Endothelial cell of umbilical vein (primary cell): Measurements from ENCODE around the gene PLEKHA8. TPM values are rescaled to one million over a fixed set of nuclear protein-coding genes. Genes with fewer than 3 reads are reported as not detected.

Experiments used
- BruUV-seq: library from RNA; stranded (reverse); fragments of 400-500 nt; replicated peaks from 2 replicates; lab custom pipeline; 2021; lab: Mats Ljungman, UMichigan
- CTCF ChIA-PET: fragments of 300-600, 350-600 bp; sonication (Branson Sonifier 250); formaldehyde crosslinking; loops from one replicate; lab custom pipeline; 2021; ENCODE audit warnings: antibody characterized with exemption, inconsistent platforms; lab: Charles Lee
- POLR2A ChIA-PET: fragments of 300-600, 350-600 bp; sonication (Branson Sonifier 250); formaldehyde crosslinking; loops from one replicate; lab custom pipeline; 2021; ENCODE audit warnings: antibody characterized with exemption, inconsistent platforms; lab: Charles Lee
- DNase-seq: peaks from one replicate; pipeline ENCODE4 v3.0.0-alpha.2; 2011; ENCODE audit warnings: low read depth, low spot score
- FAIRE-seq: peaks from 2 replicates; lab custom pipeline; 2011; peaks lifted over from hg19 to GRCh38; lab: Jason Lieb, UNC
- H2AFZ ChIP-seq: 2 replicates; pipeline ENCODE4 v1.6.0; 2012; ENCODE audit warnings: low read depth, low read length, control low read depth, inconsistent platforms
- H3K27ac ChIP-seq: 2 replicates; pipeline ENCODE4 v1.5.1; 2011; ENCODE audit warnings: low read depth, mild to moderate bottlenecking, control low read depth, low read length, moderate library complexity; ENCODE audit not compliant: insufficient read depth
- H3K27me3 ChIP-seq, 2 experiments: 2 replicates each; pipeline versions ENCODE4 v1.6.0 to v1.6.1; 2011; ENCODE audit warnings: low read length in 2 of 2, mixed read lengths in 1 of 2; ENCODE audit not compliant: control insufficient read depth in 2 of 2, insufficient read depth in 2 of 2
- H3K36me3 ChIP-seq, 2 experiments: 2 replicates in 1 of 2; 3 replicates in 1 of 2; pipeline ENCODE4 v1.5.1; 2011; ENCODE audit warnings: low read length in 2 of 2, mild to moderate bottlenecking in 1 of 2, moderate library complexity in 1 of 2; ENCODE audit not compliant: control insufficient read depth in 2 of 2, insufficient read depth in 2 of 2; ENCODE audit errors: extremely low read depth in 1 of 2
- H3K4me1 ChIP-seq: 3 replicates; pipeline ENCODE4 v1.5.1; 2011; ENCODE audit warnings: mild to moderate bottlenecking, low read length; ENCODE audit not compliant: control insufficient read depth, insufficient read depth; ENCODE audit errors: extremely low read depth
- H3K4me2 ChIP-seq: 2 replicates; pipeline ENCODE4 v1.6.1; 2011; ENCODE audit warnings: low read length, control low read depth, mixed read lengths; ENCODE audit not compliant: insufficient read depth
- H3K4me3 ChIP-seq, 3 experiments: fragments of 200-600 bp in 1 of 3; sonication (generic), shearing (Covaris generic) in 1 of 3; replicated peaks in 1 of 3; 2 replicates each; pipeline ENCODE4 v1.5.1; 2011 to 2016; ENCODE audit warnings: control low read depth in 3 of 3, low read length in 3 of 3, mild to moderate bottlenecking in 2 of 3, inconsistent platforms in 1 of 3, low read depth in 1 of 3, moderate library complexity in 1 of 3; ENCODE audit not compliant: insufficient read depth in 1 of 3
- H3K79me2 ChIP-seq: 2 replicates; pipeline ENCODE4 v1.6.0; 2012; ENCODE audit warnings: low read length, inconsistent platforms; ENCODE audit not compliant: control insufficient read depth, insufficient read depth
- H3K9ac ChIP-seq: replicated peaks from 2 replicates; pipeline ENCODE3; 2011; ENCODE audit warnings: low read length, control low read depth; ENCODE audit not compliant: insufficient read depth; ENCODE audit errors: extremely low read depth
- H3K9me1 ChIP-seq: replicated peaks from 3 replicates; pipeline ENCODE4 v1.6.0; 2011; ENCODE audit warnings: mild to moderate bottlenecking, low read length; ENCODE audit not compliant: control insufficient read depth, insufficient read depth; ENCODE audit errors: extremely low read depth
- H3K9me3 ChIP-seq: replicated peaks from 2 replicates; pipeline ENCODE4 v1.5.1; 2012; ENCODE audit warnings: low read length, inconsistent platforms; ENCODE audit not compliant: control insufficient read depth, insufficient read depth
- H4K20me1 ChIP-seq: replicated peaks from 2 replicates; pipeline ENCODE3; 2011; ENCODE audit warnings: mild to moderate bottlenecking, low read length; ENCODE audit not compliant: control insufficient read depth, insufficient read depth; ENCODE audit errors: extremely low read depth
- EZH2 ChIP-seq: IDR thresholded peaks from 2 replicates; pipeline ENCODE4 v1.6.1; 2012; ENCODE audit warnings: borderline replicate concordance, low read depth, mild to moderate bottlenecking, moderate library complexity, low read length, inconsistent platforms; ENCODE audit not compliant: severe bottlenecking
- FOS ChIP-seq: IDR thresholded peaks from 2 replicates; pipeline ENCODE4 v1.6.1; 2011; ENCODE audit warnings: mild to moderate bottlenecking, low read length, moderate library complexity, borderline replicate concordance; ENCODE audit not compliant: insufficient read depth
- GATA2 ChIP-seq: IDR thresholded peaks from 2 replicates; pipeline ENCODE4 v1.7.0; 2011; ENCODE audit warnings: low read depth, mild to moderate bottlenecking, moderate library complexity, mixed read lengths, low read length; ENCODE audit not compliant: insufficient read length, insufficient read depth
- JUN ChIP-seq: IDR thresholded peaks from 2 replicates; pipeline ENCODE4 v1.6.1; 2011; ENCODE audit warnings: borderline replicate concordance, low read depth; ENCODE audit not compliant: insufficient read length, insufficient read depth
- dilution Hi-C: fragments of 300-500 bp; cut with MboI; formaldehyde crosslinking; loops from one replicate; pipeline ENCODE4 v1.15.0; 2019; ENCODE audit warnings: low sequenced_read_pairs; ENCODE audit not compliant: extremely low pct_ligation_motif_present
- intact Hi-C: fragments of 100-400 bp; cut with micrococcal nuclease; formaldehyde crosslinking; loops from one replicate; pipeline ENCODE4 v1.10.0; 2022
- polyA plus RNA-seq, 4 experiments: library from polyadenylated mRNA; depleted of rRNA in 3 of 4; stranded (reverse) in 3 of 4; unstranded in 1 of 4; fragments of >200 nt; gene quantifications; 2 replicates each; pipeline versions ENCODE4 v1.2.1 to v1.2.3, GENCODE V29; 2011 to 2012; ENCODE audit warnings: missing spikeins in 1 of 4
- total RNA-seq: library from RNA; stranded (reverse); gene quantifications from 2 replicates; pipeline ENCODE4 v1.2.3, GENCODE V29; 2021
- TF ChIP-seq, protein P1 (sequence below), 2 donors: IDR thresholded peaks; 1 replicate in 1 of 2; 2 replicates in 1 of 2; pipeline ENCODE4 v1.5.1; 2011; ENCODE audit warnings: low read length in 2 of 2, mild to moderate bottlenecking in 2 of 2, moderate library complexity in 2 of 2, control low read depth in 1 of 2, inconsistent platforms in 1 of 2, low read depth in 1 of 2; ENCODE audit not compliant: insufficient read depth in 1 of 2; ENCODE audit errors: extremely low read depth in 1 of 2
- TF ChIP-seq, protein P2 (sequence below): IDR thresholded peaks from 2 replicates; pipeline ENCODE4 v1.6.1; 2011; ENCODE audit not compliant: insufficient read depth, insufficient read length

Gene PLEKHA8
- total and polyA plus RNA-seq, 2 donors (not counting 3 experiments of a cell fraction or from before 2014, with no cell fraction given), result 4.5 to 19.8 TPM

- TF ChIP-seq, protein P1, sequence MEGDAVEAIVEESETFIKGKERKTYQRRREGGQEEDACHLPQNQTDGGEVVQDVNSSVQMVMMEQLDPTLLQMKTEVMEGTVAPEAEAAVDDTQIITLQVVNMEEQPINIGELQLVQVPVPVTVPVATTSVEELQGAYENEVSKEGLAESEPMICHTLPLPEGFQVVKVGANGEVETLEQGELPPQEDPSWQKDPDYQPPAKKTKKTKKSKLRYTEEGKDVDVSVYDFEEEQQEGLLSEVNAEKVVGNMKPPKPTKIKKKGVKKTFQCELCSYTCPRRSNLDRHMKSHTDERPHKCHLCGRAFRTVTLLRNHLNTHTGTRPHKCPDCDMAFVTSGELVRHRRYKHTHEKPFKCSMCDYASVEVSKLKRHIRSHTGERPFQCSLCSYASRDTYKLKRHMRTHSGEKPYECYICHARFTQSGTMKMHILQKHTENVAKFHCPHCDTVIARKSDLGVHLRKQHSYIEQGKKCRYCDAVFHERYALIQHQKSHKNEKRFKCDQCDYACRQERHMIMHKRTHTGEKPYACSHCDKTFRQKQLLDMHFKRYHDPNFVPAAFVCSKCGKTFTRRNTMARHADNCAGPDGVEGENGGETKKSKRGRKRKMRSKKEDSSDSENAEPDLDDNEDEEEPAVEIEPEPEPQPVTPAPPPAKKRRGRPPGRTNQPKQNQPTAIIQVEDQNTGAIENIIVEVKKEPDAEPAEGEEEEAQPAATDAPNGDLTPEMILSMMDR (IDR thresholded peaks at IDR 0.05; ENCODE audit: extremely low read depth in 1 of 2, insufficient read depth in 1 of 2, low read depth in 1 of 2, low read length in 2 of 2), result no peak
- no peak for TF ChIP-seq FOS
- TF ChIP-seq GATA2, result no peak
- TF ChIP-seq EZH2, result no peak
- TF ChIP-seq, protein P2, sequence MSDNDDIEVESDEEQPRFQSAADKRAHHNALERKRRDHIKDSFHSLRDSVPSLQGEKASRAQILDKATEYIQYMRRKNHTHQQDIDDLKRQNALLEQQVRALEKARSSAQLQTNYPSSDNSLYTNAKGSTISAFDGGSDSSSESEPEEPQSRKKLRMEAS, result no peak
- TF ChIP-seq JUN, result no peak
- H3K27me3 ChIP-seq, result no peaks in the 10 kb centered on the region
- H4K20me1 ChIP-seq, result no peaks in the 10 kb centered on the region
- H3K4me3 ChIP-seq, result no peak overlapping the region
- no peak overlapping the region for H3K27ac ChIP-seq
- H3K9me1 ChIP-seq, result no peaks in the 10 kb centered on the region
- intact Hi-C loops, result no loop called here
- FAIRE-seq (no peak), DNase-seq (no peak)
- BruUV-seq, result no TSS peak
- H3K4me2 ChIP-seq, result no peak overlapping the region
- peaks cover 38% of the 10 kb centered on the region for H3K4me1 ChIP-seq
- H3K79me2 ChIP-seq, result peaks cover 30% of the 10 kb centered on the region
- H3K9ac ChIP-seq, result no peak overlapping the region
- CTCF ChIA-PET, result no interaction called here
- H3K9me3 ChIP-seq, result no peaks in the 10 kb centered on the region
- POLR2A ChIA-PET, result interaction anchor here (0.5 kb wide), 1 partner anchor 17 kb away, joined by 4 read pairs; no protein-coding TSS in a partner anchor
- no peaks in the 10 kb centered on the region for H3K36me3 ChIP-seq
- dilution Hi-C loops, result no loop called here
- no peak overlapping the region for H2AFZ ChIP-seq
These were observed 4.7 kb upstream of the PLEKHA8 start for GRCh38 chr7:30023524-30023923.
